GM18873 (cell line): ENCODE measurements around the gene DDX54.
"Not testable (repeated sequence)": the region's sequence is repeated elsewhere in the genome, so short reads cannot be mapped to it uniquely, and the experiment has no call there.

ENCODE experiments used
- ATAC-seq: cut with Tn5 transposase; IDR thresholded peaks from one replicate; pipeline ENCODE4 v1.9.1; 2021; ENCODE audit warnings: mild to moderate bottlenecking, moderate library complexity, moderate number of reproducible peaks; ENCODE audit not compliant: unreplicated experiment, low FRiP score

Gene DDX54

GRCh38 chr12:113129664-113130456, 55.4 kb downstream of the DDX54 start:
- no peak for ATAC-seq

DNA sequence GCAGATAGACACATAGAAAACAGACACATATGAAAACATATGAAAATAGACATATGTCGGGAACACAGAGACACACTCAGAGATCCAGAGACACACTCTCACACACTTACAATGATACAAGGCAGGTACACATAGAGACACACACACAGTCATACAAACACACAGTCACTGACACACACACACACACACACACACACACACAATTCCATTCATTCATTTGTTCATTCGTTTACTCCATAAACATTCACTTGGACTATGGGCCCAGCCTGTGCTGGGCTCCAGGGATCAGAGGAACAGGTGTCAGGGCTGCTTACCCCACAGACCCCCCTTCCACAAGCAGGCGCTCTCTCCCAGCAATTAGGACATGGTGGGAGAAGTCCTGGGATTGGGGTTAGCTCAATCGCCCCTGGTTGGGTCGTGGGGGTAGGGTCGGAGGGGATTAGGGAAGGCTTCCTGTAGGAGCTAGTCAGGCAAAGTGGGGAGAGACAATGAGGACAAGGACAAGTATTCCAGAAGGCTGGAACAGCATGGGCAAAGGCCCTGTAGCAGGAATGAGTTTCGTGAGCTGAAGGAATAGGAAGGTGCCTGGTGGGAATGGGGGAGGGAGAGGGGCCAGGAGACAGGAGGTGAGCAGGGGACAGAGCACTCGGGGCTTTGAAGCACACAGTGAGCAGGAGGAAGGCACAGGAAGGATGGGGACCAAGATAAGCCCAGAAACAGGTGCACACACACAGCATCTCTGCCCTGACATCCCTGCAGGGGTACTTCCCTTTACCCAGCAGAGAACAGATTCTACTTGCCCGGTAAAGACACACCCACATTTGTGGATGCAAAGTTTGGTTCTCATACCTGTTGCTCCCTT, 56.2 kb downstream of the DDX54 start:
- ATAC-seq: no peak

- ATAC-seq: no peak
Measured at GRCh38 chr12:113127791-113128199, 57.5 kb downstream of the DDX54 start.

DNA sequence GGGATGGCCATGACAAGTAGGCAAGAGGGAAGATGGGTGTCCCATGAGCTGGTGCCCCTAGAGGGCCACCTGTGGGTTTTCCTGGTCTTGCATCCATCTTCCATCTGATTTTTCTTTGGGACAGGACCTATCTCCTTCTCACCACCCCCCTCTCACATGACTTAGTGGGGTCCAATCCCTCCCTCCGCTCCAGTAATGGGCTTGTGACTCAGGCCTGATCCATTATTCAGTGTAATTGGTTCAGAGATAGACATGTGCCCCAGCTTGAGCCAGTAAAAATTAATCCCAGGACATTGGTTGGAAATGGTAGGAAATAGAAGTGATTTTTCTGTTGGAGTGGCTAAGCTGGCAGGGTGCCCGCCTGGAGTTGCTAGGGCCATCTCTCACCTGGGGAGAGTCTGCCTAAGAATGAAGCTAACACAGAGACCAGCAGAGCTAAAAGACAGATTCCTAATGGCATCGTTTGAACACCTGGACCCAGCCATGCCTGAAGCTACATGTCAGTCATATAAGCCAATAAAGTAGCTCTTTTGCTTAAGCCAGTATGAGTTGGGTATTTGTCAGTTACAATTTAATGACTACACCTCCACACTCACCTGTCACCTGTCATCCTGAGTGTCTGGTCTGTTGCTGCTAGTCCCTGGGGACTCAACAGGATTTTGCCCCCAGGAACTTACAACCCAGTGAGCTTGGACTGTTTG, 64.5 kb downstream of the DDX54 start:
- no peak for ATAC-seq

- ATAC-seq: no peak
Measured at GRCh38 chr12:113119980-113120669, 65.2 kb downstream of the DDX54 start.

DNA sequence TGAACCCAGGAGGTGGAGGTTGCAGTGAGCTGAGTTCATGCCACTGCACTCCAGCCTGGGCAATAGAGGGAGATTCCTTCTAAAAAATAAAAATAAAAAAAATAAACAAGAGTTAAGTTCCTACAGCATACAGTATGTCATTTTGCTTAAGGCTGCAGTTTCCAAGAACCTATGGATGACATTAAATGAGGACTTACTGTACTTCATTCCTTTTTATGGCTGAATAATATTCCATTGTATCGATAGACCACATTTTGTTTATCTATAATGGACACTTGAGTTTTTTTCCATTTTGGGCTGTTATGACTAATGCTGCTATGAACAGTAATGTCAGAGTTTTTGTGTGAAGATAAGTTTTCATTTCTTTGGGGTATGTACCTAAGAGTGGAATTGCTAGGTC, 67.1 kb downstream of the DDX54 start:
- ATAC-seq: no peak

- not testable (repeated sequence) for ATAC-seq
Measured at GRCh38 chr12:113117684-113118083, 67.6 kb downstream of the DDX54 start.

DNA sequence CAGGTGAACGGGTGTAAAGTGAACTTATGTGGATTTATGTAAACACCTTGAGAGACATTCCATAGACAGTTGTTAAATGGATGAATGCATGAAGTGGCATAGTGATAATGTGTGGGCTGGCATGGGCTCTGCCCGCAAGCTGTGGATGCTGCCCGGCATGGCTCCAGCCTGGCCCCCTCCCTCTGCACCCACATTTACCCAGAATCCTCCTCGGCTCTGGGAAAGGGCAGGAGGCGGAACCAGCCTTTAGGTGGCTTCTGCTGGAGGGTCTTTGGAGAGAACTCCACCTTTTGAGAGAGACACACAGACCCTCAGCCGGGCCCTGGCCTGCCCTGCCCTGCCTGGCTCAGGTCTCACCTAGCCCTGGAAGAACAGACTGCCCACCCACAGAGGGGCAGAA, 68.4 kb downstream of the DDX54 start:
- ATAC-seq: no peak

DNA sequence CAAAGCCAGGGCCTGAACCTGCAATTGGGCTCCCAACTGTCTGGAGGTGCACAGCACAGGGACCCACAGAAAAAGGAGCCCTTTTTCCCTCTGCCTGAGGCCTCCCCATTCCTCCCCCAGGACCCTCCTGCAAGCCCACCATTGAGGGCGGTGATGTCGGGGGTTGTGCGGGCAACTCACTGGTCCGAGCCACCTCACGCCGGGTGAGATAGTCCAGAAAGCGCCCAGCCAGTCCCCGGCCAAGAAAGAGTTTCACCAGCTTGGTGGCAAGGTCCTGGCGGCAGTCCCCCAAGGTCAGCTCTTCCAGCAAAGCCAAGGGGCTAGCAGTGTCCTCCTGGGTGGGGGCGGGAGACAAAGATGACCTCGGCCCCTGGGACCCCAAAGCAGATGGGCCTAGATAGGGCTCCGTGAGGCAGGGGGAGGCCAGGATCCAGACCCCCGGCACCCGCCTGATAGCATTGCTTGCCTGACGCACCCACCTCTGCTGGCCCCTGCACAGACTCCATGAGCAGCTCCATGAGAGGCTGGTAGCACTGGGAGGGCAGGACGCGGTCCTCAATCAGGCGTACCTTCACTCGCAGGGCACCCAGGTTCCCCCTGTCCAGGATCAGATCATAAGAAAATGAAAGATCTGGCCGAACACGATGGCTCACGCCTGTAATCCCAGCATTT, 69.7 kb downstream of the DDX54 start:
- no peak for ATAC-seq

GRCh38 chr12:113114447-113115178, 70.7 kb downstream of the DDX54 start:
- no peak for ATAC-seq

DNA sequence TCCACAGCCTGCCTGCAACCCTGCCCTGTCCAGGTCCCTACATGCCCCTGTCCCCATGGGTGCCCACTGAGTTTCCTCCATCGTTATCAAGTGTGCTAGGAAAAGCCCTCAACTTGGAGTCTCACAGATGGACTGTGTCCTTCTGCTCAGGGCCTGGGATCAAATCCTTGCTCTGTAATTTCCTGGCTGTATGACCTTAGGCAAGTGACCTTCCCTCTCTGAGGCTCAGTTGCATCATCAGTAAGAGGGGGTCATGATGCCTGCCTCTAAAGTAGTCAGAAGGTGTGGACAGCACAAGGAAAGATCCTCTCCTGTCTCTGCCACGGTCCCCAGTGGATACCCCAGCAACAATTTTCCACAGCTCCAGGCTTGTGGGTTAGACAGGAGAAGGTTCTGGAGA, 71.9 kb downstream of the DDX54 start:
- ATAC-seq: no peak

DNA sequence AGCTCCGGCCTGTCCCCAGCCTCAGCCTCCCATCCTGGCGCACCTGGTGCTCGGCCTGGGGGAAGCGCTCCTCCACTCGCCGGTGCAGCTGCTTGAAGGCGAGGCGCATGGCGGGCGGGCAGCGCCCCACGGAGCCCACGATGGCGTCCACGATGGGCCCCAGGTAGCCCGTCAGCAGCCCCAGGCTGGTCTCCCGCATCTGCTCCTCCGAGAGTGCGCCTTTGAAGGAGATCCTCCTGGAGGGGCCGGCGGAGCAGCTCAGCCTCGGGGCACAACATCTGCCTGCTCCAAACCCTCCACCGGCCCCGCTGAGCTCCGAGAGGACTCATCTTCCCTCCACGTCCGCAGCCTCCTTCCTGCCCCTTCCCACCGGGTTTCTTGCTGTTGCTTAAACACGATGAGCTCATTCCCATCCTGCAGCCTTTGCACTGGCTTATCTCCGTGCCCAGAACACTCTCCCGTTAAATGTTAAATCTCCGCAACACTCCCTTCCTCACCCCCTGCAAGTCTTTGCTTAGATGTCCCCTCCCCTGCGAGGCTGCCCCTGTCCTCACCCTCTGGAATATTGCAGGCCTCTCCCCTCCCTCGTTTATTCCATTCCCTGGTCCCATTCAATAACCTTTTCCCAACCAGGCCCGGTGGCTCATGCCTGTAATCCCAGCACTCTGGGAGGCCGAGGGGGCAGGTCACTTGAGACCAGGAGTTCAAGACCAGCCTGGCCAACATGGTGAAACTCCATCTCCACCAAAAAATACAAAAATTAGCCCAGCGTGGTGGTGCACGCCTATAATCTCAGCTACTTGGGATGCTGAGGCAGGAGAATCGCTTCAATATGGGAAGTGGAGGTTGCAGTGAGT, 73.0 kb downstream of the DDX54 start:
- ATAC-seq: no peak

GRCh38 chr12:113111247-113111646, 74.0 kb downstream of the DDX54 start:
- ATAC-seq: no peak

- no peak for ATAC-seq
Measured at GRCh38 chr12:113109872-113110599, 75.2 kb downstream of the DDX54 start.

- ATAC-seq: no peak
Measured at GRCh38 chr12:113109360-113109759, 75.9 kb downstream of the DDX54 start.

GRCh38 chr12:113108308-113108707, 77.0 kb downstream of the DDX54 start:
- ATAC-seq: no peak
